HepG2 (cell line): ENCODE results near the gene SHC1. TPM values are rescaled to one million over a fixed set of nuclear protein-coding genes. Genes with fewer than 3 reads are reported as not detected.

ENCODE experiments used
- GZF1 ChIP-seq: sonication (generic); formaldehyde crosslinking; IDR thresholded peaks from 2 replicates; pipeline ENCODE4 v1.5.1; 2020; ENCODE audit warnings: mild to moderate bottlenecking, missing genetic modification reagents
- HDAC1 ChIP-seq: sonication (generic); formaldehyde crosslinking; IDR thresholded peaks from 2 replicates; pipeline ENCODE4 v1.5.1; 2020; ENCODE audit warnings: mild to moderate bottlenecking, missing genetic modification reagents
- HES4 ChIP-seq: sonication (generic); formaldehyde crosslinking; IDR thresholded peaks from 2 replicates; pipeline ENCODE4 v1.9.0; 2021; ENCODE audit warnings: mild to moderate bottlenecking, missing genetic modification reagents, borderline replicate concordance
- HNF4G ChIP-seq, 2 experiments: sonication (generic) in 1 of 2; formaldehyde crosslinking in 1 of 2; IDR thresholded peaks; 2 replicates each; pipeline versions ENCODE4 v1.4.0 to v1.6.1; 2011 to 2020; ENCODE audit warnings: borderline replicate concordance in 2 of 2, low read depth in 2 of 2, mild to moderate bottlenecking in 2 of 2, low read length in 1 of 2, missing genetic modification reagents in 1 of 2, moderate library complexity in 1 of 2
- HOXA7 ChIP-seq: sonication (generic); formaldehyde crosslinking; IDR thresholded peaks from 2 replicates; pipeline ENCODE4 v1.8.1; 2022; ENCODE audit warnings: mild to moderate bottlenecking, missing genetic modification reagents, moderate library complexity
- RBM39 ChIP-seq: fragments of 200-400 bp; formaldehyde crosslinking; IDR thresholded peaks from one replicate; pipeline ENCODE4 v1.6.1; 2018; ENCODE audit warnings: antibody characterized with exemption, mild to moderate bottlenecking, low read depth, low read length; ENCODE audit not compliant: poor library complexity, severe bottlenecking
- SKI ChIP-seq: fragments of 450-650 bp; IDR thresholded peaks from one replicate; pipeline ENCODE4 v1.6.1; 2018; ENCODE audit warnings: mild to moderate bottlenecking; ENCODE audit not compliant: partially characterized antibody
- ZBTB20 ChIP-seq: sonication (generic); formaldehyde crosslinking; IDR thresholded peaks from 2 replicates; pipeline ENCODE4 v1.8.1; 2023; ENCODE audit warnings: missing genetic modification reagents, low read depth, mild to moderate bottlenecking, borderline replicate concordance
- ZHX1 ChIP-seq: sonication (generic); formaldehyde crosslinking; IDR thresholded peaks from 2 replicates; pipeline ENCODE4 v1.8.1; 2022; ENCODE audit warnings: low read depth, mild to moderate bottlenecking, missing genetic modification reagents
- ZNF20 ChIP-seq: sonication (generic); formaldehyde crosslinking; IDR thresholded peaks from 2 replicates; pipeline ENCODE4 v1.4.0; 2020; ENCODE audit warnings: mild to moderate bottlenecking, moderate library complexity, missing genetic modification reagents
- ZNF441 ChIP-seq: sonication (generic); formaldehyde crosslinking; IDR thresholded peaks from 2 replicates; pipeline ENCODE4 v1.7.0; 2021; ENCODE audit warnings: missing genetic modification reagents, borderline replicate concordance
- ZNF780A ChIP-seq: sonication (generic); formaldehyde crosslinking; IDR thresholded peaks from 2 replicates; pipeline ENCODE4 v1.8.0; 2022; ENCODE audit warnings: mild to moderate bottlenecking, missing genetic modification reagents, moderate library complexity
- ZXDC ChIP-seq: sonication (generic); formaldehyde crosslinking; IDR thresholded peaks from 2 replicates; pipeline ENCODE4 v1.5.0; 2020; ENCODE audit warnings: mild to moderate bottlenecking, missing genetic modification reagents
- polyA plus RNA-seq, 8 experiments: library from polyadenylated mRNA; depleted of rRNA in 3 of 8; stranded (reverse) in 7 of 8; unstranded in 1 of 8; fragments of >200 nt; fragmentation: Illumina TruSeq in 4 of 8; extraction: Trizol in 4 of 8; gene quantifications; 2 replicates each; pipeline versions ENCODE4 v1.2.1 to v1.2.3, GENCODE V29; 2011 to 2016; ENCODE audit warnings: low read depth in 4 of 8, missing spikeins in 1 of 8, mixed read lengths in 1 of 8; ENCODE audit not compliant: insufficient read depth in 1 of 8
- total RNA-seq, 5 experiments: library from RNA; depleted of rRNA; stranded (reverse); fragments of >200 nt; fragmentation: Illumina TruSeq; extraction: Trizol; gene quantifications; 2 replicates each; pipeline ENCODE4 v1.2.3, GENCODE V29; 2016; ENCODE audit warnings: low read depth in 1 of 5
- TF ChIP-seq, protein P1 (sequence below): IDR thresholded peaks from 2 replicates; pipeline ENCODE4 v1.4.0; 2020; ENCODE audit warnings: mild to moderate bottlenecking, missing genetic modification reagents
- TF ChIP-seq, protein P2 (sequence below): sonication (generic); formaldehyde crosslinking; IDR thresholded peaks from 2 replicates; pipeline ENCODE4 v1.5.0; 2020; ENCODE audit warnings: mild to moderate bottlenecking, missing genetic modification reagents

Gene SHC1
- total and polyA plus RNA-seq, 2 of the 13 experiments (the other 11 are each of a cell fraction or from before 2014, with no cell fraction given), result 52.0 to 137 TPM

GRCh38 chr1:155003766-155004351, 33.3 kb upstream of the SHC1 start (continued):
- TF ChIP-seq ZHX1 (CRISPR knock-in tag) (no peak), ZXDC (no peak), ZNF441 (CRISPR knock-in tag) (peak; percentile 12; the same call in 1 of the 2 replicates), RBM39 (no peak), HOXA7 (CRISPR knock-in tag) (no peak), ZNF20 (no peak), ZBTB20 (CRISPR knock-in tag) (0 out of 2 replicates have a peak, but pooled peaks have one; percentile 54), HDAC1 (CRISPR knock-in tag) (no peak), HNF4G (IDR thresholded peaks at IDR 0.05; ENCODE audit: borderline replicate concordance, low read depth, low read length) (peak; percentile 63; the same call in 1 of the 2 replicates), HNF4G (CRISPR knock-in tag; IDR thresholded peaks at IDR 0.05; ENCODE audit: borderline replicate concordance, low read depth) (no peak), SKI (no peak), GZF1 (CRISPR knock-in tag) (no peak), HES4 (CRISPR knock-in tag) (no peak), ZNF780A (CRISPR knock-in tag) (0 out of 2 replicates have a peak, but pooled peaks have one; percentile 45)
- TF ChIP-seq, protein P1, sequence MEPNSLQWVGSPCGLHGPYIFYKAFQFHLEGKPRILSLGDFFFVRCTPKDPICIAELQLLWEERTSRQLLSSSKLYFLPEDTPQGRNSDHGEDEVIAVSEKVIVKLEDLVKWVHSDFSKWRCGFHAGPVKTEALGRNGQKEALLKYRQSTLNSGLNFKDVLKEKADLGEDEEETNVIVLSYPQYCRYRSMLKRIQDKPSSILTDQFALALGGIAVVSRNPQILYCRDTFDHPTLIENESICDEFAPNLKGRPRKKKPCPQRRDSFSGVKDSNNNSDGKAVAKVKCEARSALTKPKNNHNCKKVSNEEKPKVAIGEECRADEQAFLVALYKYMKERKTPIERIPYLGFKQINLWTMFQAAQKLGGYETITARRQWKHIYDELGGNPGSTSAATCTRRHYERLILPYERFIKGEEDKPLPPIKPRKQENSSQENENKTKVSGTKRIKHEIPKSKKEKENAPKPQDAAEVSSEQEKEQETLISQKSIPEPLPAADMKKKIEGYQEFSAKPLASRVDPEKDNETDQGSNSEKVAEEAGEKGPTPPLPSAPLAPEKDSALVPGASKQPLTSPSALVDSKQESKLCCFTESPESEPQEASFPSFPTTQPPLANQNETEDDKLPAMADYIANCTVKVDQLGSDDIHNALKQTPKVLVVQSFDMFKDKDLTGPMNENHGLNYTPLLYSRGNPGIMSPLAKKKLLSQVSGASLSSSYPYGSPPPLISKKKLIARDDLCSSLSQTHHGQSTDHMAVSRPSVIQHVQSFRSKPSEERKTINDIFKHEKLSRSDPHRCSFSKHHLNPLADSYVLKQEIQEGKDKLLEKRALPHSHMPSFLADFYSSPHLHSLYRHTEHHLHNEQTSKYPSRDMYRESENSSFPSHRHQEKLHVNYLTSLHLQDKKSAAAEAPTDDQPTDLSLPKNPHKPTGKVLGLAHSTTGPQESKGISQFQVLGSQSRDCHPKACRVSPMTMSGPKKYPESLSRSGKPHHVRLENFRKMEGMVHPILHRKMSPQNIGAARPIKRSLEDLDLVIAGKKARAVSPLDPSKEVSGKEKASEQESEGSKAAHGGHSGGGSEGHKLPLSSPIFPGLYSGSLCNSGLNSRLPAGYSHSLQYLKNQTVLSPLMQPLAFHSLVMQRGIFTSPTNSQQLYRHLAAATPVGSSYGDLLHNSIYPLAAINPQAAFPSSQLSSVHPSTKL (CRISPR knock-in tag), result peak; percentile 29; the same call in 1 of the 2 replicates
- TF ChIP-seq, protein P2, sequence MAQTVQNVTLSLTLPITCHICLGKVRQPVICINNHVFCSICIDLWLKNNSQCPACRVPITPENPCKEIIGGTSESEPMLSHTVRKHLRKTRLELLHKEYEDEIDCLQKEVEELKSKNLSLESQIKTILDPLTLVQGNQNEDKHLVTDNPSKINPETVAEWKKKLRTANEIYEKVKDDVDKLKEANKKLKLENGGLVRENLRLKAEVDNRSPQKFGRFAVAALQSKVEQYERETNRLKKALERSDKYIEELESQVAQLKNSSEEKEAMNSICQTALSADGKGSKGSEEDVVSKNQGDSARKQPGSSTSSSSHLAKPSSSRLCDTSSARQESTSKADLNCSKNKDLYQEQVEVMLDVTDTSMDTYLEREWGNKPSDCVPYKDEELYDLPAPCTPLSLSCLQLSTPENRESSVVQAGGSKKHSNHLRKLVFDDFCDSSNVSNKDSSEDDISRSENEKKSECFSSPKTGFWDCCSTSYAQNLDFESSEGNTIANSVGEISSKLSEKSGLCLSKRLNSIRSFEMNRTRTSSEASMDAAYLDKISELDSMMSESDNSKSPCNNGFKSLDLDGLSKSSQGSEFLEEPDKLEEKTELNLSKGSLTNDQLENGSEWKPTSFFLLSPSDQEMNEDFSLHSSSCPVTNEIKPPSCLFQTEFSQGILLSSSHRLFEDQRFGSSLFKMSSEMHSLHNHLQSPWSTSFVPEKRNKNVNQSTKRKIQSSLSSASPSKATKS (CRISPR knock-in tag), result no peak
